H9 (cell line): Measurements from ENCODE around the gene MRPL41. TPM values are rescaled to one million over a fixed set of nuclear protein-coding genes. Genes with fewer than 3 reads are reported as not detected.
"Not testable (repeated sequence)": the region's sequence is repeated elsewhere in the genome, so short reads cannot be mapped to it uniquely, and the experiment has no call there.

Experiments used
- DNase-seq: peaks from one replicate; pipeline ENCODE4 v3.0.0-alpha.2; 2017
- H2AFZ ChIP-seq: one replicate; pipeline ENCODE4 v1.6.1; 2013; ENCODE audit warnings: mild to moderate bottlenecking, low read length, control low read depth, moderate library complexity
- H2AK5ac ChIP-seq: 2 replicates; pipeline ENCODE4 v1.6.1; 2013; ENCODE audit warnings: low read length, control low read depth, mixed read lengths; ENCODE audit not compliant: insufficient read length
- H2BK120ac ChIP-seq: one replicate; pipeline ENCODE4 v1.6.1; 2013; ENCODE audit warnings: low read depth, mild to moderate bottlenecking, low read length, control low read depth, inconsistent platforms; ENCODE audit not compliant: poor library complexity, severe bottlenecking
- H2BK12ac ChIP-seq: 2 replicates; pipeline ENCODE4 v1.6.1; 2013; ENCODE audit warnings: low read length, control low read depth, mixed read lengths, low read depth; ENCODE audit not compliant: insufficient read length
- H2BK15ac ChIP-seq: 2 replicates; pipeline ENCODE4 v1.6.1; 2013; ENCODE audit warnings: low read depth, low read length, control low read depth
- H2BK20ac ChIP-seq: one replicate; pipeline ENCODE4 v1.6.1; 2013; ENCODE audit warnings: low read depth, mild to moderate bottlenecking, low read length, control low read depth, inconsistent platforms; ENCODE audit not compliant: poor library complexity, severe bottlenecking
- H2BK5ac ChIP-seq: 2 replicates; pipeline ENCODE4 v1.6.1; 2013; ENCODE audit warnings: low read length, control low read depth, mixed read lengths; ENCODE audit not compliant: insufficient read length
- H3K14ac ChIP-seq: 2 replicates; pipeline ENCODE4 v1.6.1; 2013; ENCODE audit warnings: low read length, control low read depth; ENCODE audit not compliant: insufficient read depth
- H3K18ac ChIP-seq: 2 replicates; pipeline ENCODE4 v1.6.1; 2013; ENCODE audit warnings: low read depth, mild to moderate bottlenecking, mixed read lengths, low read length, control low read depth; ENCODE audit not compliant: insufficient read length
- H3K23ac ChIP-seq: 2 replicates; pipeline ENCODE4 v1.6.1; 2013; ENCODE audit warnings: low read length, control low read depth, mixed read lengths, low read depth; ENCODE audit not compliant: insufficient read length
- H3K23me2 ChIP-seq: 2 replicates; pipeline ENCODE4 v1.6.1; 2013; ENCODE audit warnings: low read depth, mild to moderate bottlenecking, mixed read lengths, low read length, control low read depth; ENCODE audit not compliant: insufficient read length, poor library complexity, severe bottlenecking
- H3K27ac ChIP-seq: 2 replicates; pipeline ENCODE4 v1.5.1; 2013; ENCODE audit warnings: low read length, control low read depth, mixed read lengths, low read depth; ENCODE audit not compliant: insufficient read length
- H3K27me3 ChIP-seq: 2 replicates; pipeline ENCODE4 v1.6.1; 2013; ENCODE audit warnings: low read length, control low read depth, inconsistent platforms; ENCODE audit not compliant: insufficient read depth
- H3K4ac ChIP-seq: 2 replicates; pipeline ENCODE4 v1.6.1; 2013; ENCODE audit warnings: low read depth, mild to moderate bottlenecking, control low read depth, inconsistent platforms, low read length, moderate library complexity
- H3K4me1 ChIP-seq: 2 replicates; pipeline ENCODE4 v1.6.1; 2013; ENCODE audit warnings: low read length, control low read depth, inconsistent platforms; ENCODE audit not compliant: insufficient read depth
- H3K4me2 ChIP-seq: 2 replicates; pipeline ENCODE4 v1.6.1; 2013; ENCODE audit warnings: low read length, control low read depth, mixed read lengths; ENCODE audit not compliant: insufficient read length, insufficient read depth
- H3K56ac ChIP-seq: 2 replicates; pipeline ENCODE4 v1.6.1; 2013; ENCODE audit warnings: low read depth, mild to moderate bottlenecking, mixed read lengths, low read length, control low read depth; ENCODE audit not compliant: insufficient read length
- H3K79me1 ChIP-seq: 2 replicates; pipeline ENCODE4 v1.6.1; 2013; ENCODE audit warnings: low read depth, mild to moderate bottlenecking, moderate library complexity, low read length, control low read depth, inconsistent platforms; ENCODE audit not compliant: insufficient read depth, poor library complexity, severe bottlenecking
- H3K79me2 ChIP-seq: 2 replicates; pipeline ENCODE4 v1.6.1; 2013; ENCODE audit warnings: low read length, control low read depth, inconsistent platforms; ENCODE audit not compliant: insufficient read depth
- H3K9ac ChIP-seq: 2 replicates; pipeline ENCODE4 v1.6.1; 2013; ENCODE audit warnings: low read length, control low read depth, mixed read lengths; ENCODE audit not compliant: insufficient read length; ENCODE audit errors: extremely low read depth
- H3K9me3 ChIP-seq: one replicate; pipeline ENCODE4 v1.6.1; 2013; ENCODE audit warnings: low read depth, low read length, inconsistent platforms; ENCODE audit not compliant: control insufficient read depth
- H3T11ph ChIP-seq: one replicate; pipeline ENCODE4 v1.6.1; 2013; ENCODE audit warnings: mild to moderate bottlenecking, low read length, control low read depth, inconsistent platforms
- H4K20me1 ChIP-seq: one replicate; pipeline ENCODE4 v1.6.1; 2013; ENCODE audit not compliant: control insufficient read depth, insufficient read length, insufficient read depth
- H4K5ac ChIP-seq: 2 replicates; pipeline ENCODE4 v1.6.1; 2013; ENCODE audit warnings: low read depth, mild to moderate bottlenecking, mixed read lengths, low read length, control low read depth; ENCODE audit not compliant: insufficient read length
- H4K8ac ChIP-seq: replicated peaks from 2 replicates; pipeline ENCODE4 v1.6.1; 2013; ENCODE audit warnings: low read length, control low read depth, mixed read lengths, low read depth; ENCODE audit not compliant: insufficient read length
- H4K91ac ChIP-seq: 2 replicates; pipeline ENCODE4 v1.6.1; 2013; ENCODE audit warnings: low read depth, mild to moderate bottlenecking, moderate library complexity, mixed read lengths, low read length, control low read depth; ENCODE audit not compliant: insufficient read length
- H3K27ac Mint-ChIP-seq, 3 experiments: 2 replicates in 2 of 3; 3 replicates in 1 of 3; pipeline ENCODE4 v1.8.0; 2020 to 2021; ENCODE audit warnings: mixed read lengths in 3 of 3, mild to moderate bottlenecking in 1 of 3, moderate library complexity in 1 of 3
- H3K27me3 Mint-ChIP-seq: 2 replicates; pipeline ENCODE4 v1.8.0; 2021; ENCODE audit warnings: low read depth, mild to moderate bottlenecking, moderate library complexity, mixed read lengths
- H3K36me3 Mint-ChIP-seq, 3 experiments: 2 replicates in 2 of 3; 3 replicates in 1 of 3; pipeline ENCODE4 v1.8.0; 2020 to 2021; ENCODE audit warnings: low read depth in 3 of 3, mixed read lengths in 3 of 3; ENCODE audit not compliant: insufficient read depth in 1 of 3
- H3K4me1 Mint-ChIP-seq, 2 experiments: 2 replicates each; pipeline ENCODE4 v1.8.0; 2020; ENCODE audit warnings: mixed read lengths in 2 of 2
- H3K4me3 Mint-ChIP-seq, 2 experiments: 2 replicates in 1 of 2; 3 replicates in 1 of 2; pipeline ENCODE4 v1.8.0; 2020 to 2021; ENCODE audit warnings: mild to moderate bottlenecking in 2 of 2, mixed read lengths in 2 of 2, moderate library complexity in 1 of 2
- H3K9me3 Mint-ChIP-seq, 2 experiments: 2 replicates in 1 of 2; 3 replicates in 1 of 2; pipeline ENCODE4 v1.8.0; 2020; ENCODE audit warnings: mild to moderate bottlenecking in 2 of 2, mixed read lengths in 2 of 2, moderate library complexity in 1 of 2
- CTCF ChIP-seq: fragments of 200-600 bp; sonication (generic); conservative IDR thresholded peaks from 3 replicates; pipeline ENCODE4 v1.8.0; 2021; ENCODE audit warnings: antibody characterized with exemption, mild to moderate bottlenecking
- WGBS: extraction: QIAGEN DNeasy Blood & Tissue Kit; methylation state at CpG from one replicate; pipeline ENCODE4 v1.1.7; 2013; ENCODE audit warnings: missing lambda C conversion rate, low lambda C conversion rate, mixed read lengths; ENCODE audit not compliant: insufficient read length; ENCODE audit errors: extremely low coverage; 5-methylcytosine and 5-hydroxymethylcytosine counted together
- total RNA-seq: library from RNA; stranded (reverse); gene quantifications from 2 replicates; pipeline ENCODE4 v1.2.1, GENCODE V29; 2021

MRPL41 gene
- total RNA-seq, 1 experiment from 2014 or later = 52.2 TPM

- H4K5ac ChIP-seq = no peak overlapping the region
- H3T11ph ChIP-seq = no peak overlapping the region
- no peak overlapping the region for H2BK20ac ChIP-seq
- H3K79me2 ChIP-seq = no peaks in the 10 kb centered on the region
- no peaks in the 10 kb centered on the region for H3K79me1 ChIP-seq
- no peak overlapping the region for H2BK5ac ChIP-seq
- Mint-ChIP-seq H3K27me3 (peaks cover 5% of the 10 kb centered on the region), H3K27ac (no peak overlapping the region), H3K4me3 (no peak overlapping the region), H3K36me3 (peaks cover 4 to 8% (median 5%) of the 10 kb centered on the region in 3 experiments; a peak in 5 of 7 replicates), H3K4me1 (peaks cover 3 to 5% of the 10 kb centered on the region in 2 experiments), H3K9me3 (peaks cover 10 to 24% of the 10 kb centered on the region in 2 experiments)
- H2BK12ac ChIP-seq = no peak overlapping the region
- H3K4me1 ChIP-seq = no peaks in the 10 kb centered on the region
- H3K23me2 ChIP-seq = peaks cover 2% of the 10 kb centered on the region
- DNase-seq = no peak
- H4K91ac ChIP-seq = no peak overlapping the region
- no peak overlapping the region for H2BK15ac ChIP-seq
- H4K8ac ChIP-seq = no peak overlapping the region
- H3K56ac ChIP-seq = no peak overlapping the region
- no peak overlapping the region for H3K4me2 ChIP-seq
- no peak overlapping the region for H3K9ac ChIP-seq
- TF ChIP-seq CTCF = no peak; the same call in 2 of the 3 replicates
- H2AK5ac ChIP-seq = no peak overlapping the region
- H3K18ac ChIP-seq = no peak overlapping the region
- no peak overlapping the region for H3K27ac ChIP-seq
- no peak overlapping the region for H2BK120ac ChIP-seq
- no peak overlapping the region for H3K14ac ChIP-seq
- H4K20me1 ChIP-seq = peaks cover 7% of the 10 kb centered on the region
- H3K9me3 ChIP-seq = no peaks in the 10 kb centered on the region
- H2AFZ ChIP-seq = no peak overlapping the region
- no peak overlapping the region for H3K23ac ChIP-seq
- H3K4ac ChIP-seq = no peak overlapping the region
- no peaks in the 10 kb centered on the region for H3K27me3 ChIP-seq
These were observed 16.6 kb upstream of the MRPL41 start for GRCh38 chr9:137535120-137535428.

- not testable (repeated sequence) for H2AK5ac ChIP-seq, H3K79me2 ChIP-seq, H2BK120ac ChIP-seq, H2BK5ac ChIP-seq, H4K20me1 ChIP-seq, H3K56ac ChIP-seq, H3K27ac ChIP-seq, H3K9me3 ChIP-seq, H3K9ac ChIP-seq, H2BK20ac ChIP-seq, H3K27me3 Mint-ChIP-seq, H3K4me3 Mint-ChIP-seq, H3K4me1 Mint-ChIP-seq, H3K27me3 ChIP-seq, H3K4ac ChIP-seq, H3K27ac Mint-ChIP-seq, H3K4me2 ChIP-seq, H3K14ac ChIP-seq, H3K4me1 ChIP-seq, H2BK15ac ChIP-seq, H3K18ac ChIP-seq, H3K79me1 ChIP-seq, H4K91ac ChIP-seq, H3K23me2 ChIP-seq, H2AFZ ChIP-seq, H3K36me3 Mint-ChIP-seq, H3K23ac ChIP-seq, H2BK12ac ChIP-seq, DNase-seq, H4K8ac ChIP-seq, H3T11ph ChIP-seq, H4K5ac ChIP-seq
- WGBS = no CpG with 5 or more reads among the region's 16 CpGs
- H3K9me3 Mint-ChIP-seq = peaks cover 10 to 24% of the 10 kb centered on the region in 2 experiments
These were observed 15.0 kb upstream of the MRPL41 start for GRCh38 chr9:137536594-137537131.
